Neural cell (in vitro differentiated cells): ENCODE data around the gene MYRF. TPM values are rescaled to one million over a fixed set of nuclear protein-coding genes. Genes with fewer than 3 reads are reported as not detected.

ENCODE experiments used
- H2AFZ ChIP-seq: fragments of 200-600, 300-800 bp; sonication (generic), shearing (Covaris generic); 2 replicates; pipeline ENCODE4 v1.6.0; 2014; ENCODE audit warnings: low read depth, mild to moderate bottlenecking, antibody characterized with exemption, low read length, moderate library complexity
- H3F3A ChIP-seq: fragments of 200-600 bp; shearing (Covaris generic); 2 replicates; pipeline ENCODE4 v1.6.1; 2016; ENCODE audit warnings: mild to moderate bottlenecking, moderate library complexity, mixed read lengths, antibody characterized with exemption, low read length; ENCODE audit not compliant: insufficient read depth, poor library complexity, severe bottlenecking
- H3K27ac ChIP-seq: fragments of 200-600, 300-800 bp; sonication (generic), shearing (Covaris generic); 2 replicates; pipeline ENCODE4 v1.5.1; 2014; ENCODE audit warnings: mild to moderate bottlenecking, low read length, moderate library complexity
- H3K27me3 ChIP-seq: fragments of 300-800, 200-600 bp; sonication (generic), shearing (Covaris generic); 2 replicates; pipeline ENCODE4 v1.6.0; 2014; ENCODE audit warnings: mild to moderate bottlenecking, low read depth, low read length, moderate library complexity; ENCODE audit not compliant: insufficient read depth
- H3K36me3 ChIP-seq: fragments of 300-800, 200-600 bp; sonication (generic), shearing (Covaris generic); 2 replicates; pipeline ENCODE4 v1.5.1; 2014; ENCODE audit warnings: mild to moderate bottlenecking, antibody characterized with exemption, low read length, moderate library complexity; ENCODE audit not compliant: insufficient read depth
- H3K4me2 ChIP-seq: fragments of 300-800, 200-600 bp; sonication (generic), shearing (Covaris generic); 2 replicates; pipeline ENCODE4 v1.6.0; 2014; ENCODE audit warnings: mild to moderate bottlenecking, low read length
- H3K4me3 ChIP-seq: fragments of 300-800, 200-600 bp; sonication (generic), shearing (Covaris generic); 2 replicates; pipeline ENCODE4 v1.5.1; 2014; ENCODE audit warnings: mild to moderate bottlenecking, low read length, moderate library complexity
- H3K79me2 ChIP-seq: fragments of 200-600 bp; shearing (Covaris generic); replicated peaks from 2 replicates; pipeline ENCODE4 v1.6.0; 2014; ENCODE audit warnings: mild to moderate bottlenecking, low read length, moderate library complexity; ENCODE audit not compliant: insufficient read depth
- H3K9ac ChIP-seq: fragments of 300-800, 200-600 bp; sonication (generic), shearing (Covaris generic); 2 replicates; pipeline ENCODE4 v1.6.1; 2016; ENCODE audit warnings: mild to moderate bottlenecking, low read length, mixed read lengths
- H3K9me2 ChIP-seq: fragments of 200-600 bp; shearing (Covaris generic); 2 replicates; pipeline ENCODE4 v1.6.1; 2016; ENCODE audit warnings: mild to moderate bottlenecking, low read length, mixed read lengths; ENCODE audit not compliant: insufficient read depth
- H3K9me3 ChIP-seq: fragments of 200-600, 300-800 bp; sonication (generic), shearing (Covaris generic); 2 replicates; pipeline ENCODE4 v1.6.1; 2016; ENCODE audit warnings: mild to moderate bottlenecking, mixed run types, low read length, moderate library complexity, mixed read lengths
- H4K20me1 ChIP-seq: fragments of 200-600 bp; shearing (Covaris generic); 2 replicates; pipeline ENCODE4 v1.6.1; 2016; ENCODE audit warnings: mild to moderate bottlenecking, mixed run types; ENCODE audit not compliant: insufficient read depth
- CTCF ChIP-seq: fragments of 450-650 bp; IDR thresholded peaks from 2 replicates; pipeline ENCODE4 v1.5.1; 2014; ENCODE audit warnings: antibody characterized with exemption, mild to moderate bottlenecking, moderate library complexity; ENCODE audit not compliant: poor library complexity, severe bottlenecking
- EP300 ChIP-seq: fragments of 450-650 bp; conservative IDR thresholded peaks from 2 replicates; pipeline ENCODE4 v1.6.1; 2014; ENCODE audit warnings: antibody characterized with exemption, mild to moderate bottlenecking, moderate library complexity; ENCODE audit not compliant: poor library complexity, severe bottlenecking
- EZH2 ChIP-seq: fragments of 200-600, 300-800 bp; shearing (Covaris generic), sonication (generic); IDR thresholded peaks from 2 replicates; pipeline ENCODE4 v1.6.1; 2014; ENCODE audit warnings: antibody characterized with exemption, low read length, borderline replicate concordance, mild to moderate bottlenecking; ENCODE audit not compliant: insufficient read depth, poor library complexity, severe bottlenecking
- MXI1 ChIP-seq: fragments of 450-650 bp; conservative IDR thresholded peaks from 2 replicates; pipeline ENCODE4 v1.6.1; 2014; ENCODE audit warnings: antibody characterized with exemption, mild to moderate bottlenecking; ENCODE audit not compliant: poor library complexity, severe bottlenecking
- POLR2AphosphoS5 ChIP-seq: IDR thresholded peaks from 2 replicates; pipeline ENCODE4 v1.6.1; 2012
- RAD21 ChIP-seq: fragments of 450-650 bp; conservative IDR thresholded peaks from 2 replicates; pipeline ENCODE4 v1.6.1; 2014; ENCODE audit warnings: antibody characterized with exemption, mild to moderate bottlenecking, moderate library complexity
- SMC3 ChIP-seq: fragments of 450-650 bp; conservative IDR thresholded peaks from 2 replicates; pipeline ENCODE4 v1.6.1; 2014; ENCODE audit warnings: antibody characterized with exemption, mild to moderate bottlenecking, moderate library complexity; ENCODE audit not compliant: poor library complexity
- TAF1 ChIP-seq: IDR thresholded peaks from 2 replicates; pipeline ENCODE4 v1.6.1; 2012; ENCODE audit warnings: low read depth
- polyA plus RNA-seq: library from polyadenylated mRNA; depleted of rRNA; stranded (reverse); fragments of >200 nt; gene quantifications from 2 replicates; pipeline ENCODE4 v1.2.3, GENCODE V29; 2014
- TF ChIP-seq, protein P1 (sequence below): IDR thresholded peaks from 2 replicates; pipeline ENCODE4 v1.6.1; 2012; ENCODE audit warnings: borderline replicate concordance

The MYRF gene
- polyA plus RNA-seq, 1 donor from 2014 or later = 0.16 TPM

GRCh38 chr11:61762798-61763197 is 10.4 kb downstream of the MYRF start:
- Histone ChIP-seq H3K36me3 (no peaks in the 10 kb centered on the region), H3K9ac (no peak overlapping the region), H3K27me3 (no peaks in the 10 kb centered on the region), H3K79me2 (no peaks in the 10 kb centered on the region), H2AFZ (no peak overlapping the region), H3K4me2 (no peak overlapping the region), H3F3A (no peaks in the 10 kb centered on the region), H3K27ac (no peak overlapping the region), H3K9me3 (no peaks in the 10 kb centered on the region), H4K20me1 (no peaks in the 10 kb centered on the region), H3K9me2 (no peaks in the 10 kb centered on the region), H3K4me3 (no peak overlapping the region)
- TF ChIP-seq EZH2 (no peak), MXI1 (no peak), TAF1 (no peak), RAD21 (no peak), POLR2AphosphoS5 (no peak), CTCF (no peak), SMC3 (no peak), EP300 (no peak)
- TF ChIP-seq, protein P1, sequence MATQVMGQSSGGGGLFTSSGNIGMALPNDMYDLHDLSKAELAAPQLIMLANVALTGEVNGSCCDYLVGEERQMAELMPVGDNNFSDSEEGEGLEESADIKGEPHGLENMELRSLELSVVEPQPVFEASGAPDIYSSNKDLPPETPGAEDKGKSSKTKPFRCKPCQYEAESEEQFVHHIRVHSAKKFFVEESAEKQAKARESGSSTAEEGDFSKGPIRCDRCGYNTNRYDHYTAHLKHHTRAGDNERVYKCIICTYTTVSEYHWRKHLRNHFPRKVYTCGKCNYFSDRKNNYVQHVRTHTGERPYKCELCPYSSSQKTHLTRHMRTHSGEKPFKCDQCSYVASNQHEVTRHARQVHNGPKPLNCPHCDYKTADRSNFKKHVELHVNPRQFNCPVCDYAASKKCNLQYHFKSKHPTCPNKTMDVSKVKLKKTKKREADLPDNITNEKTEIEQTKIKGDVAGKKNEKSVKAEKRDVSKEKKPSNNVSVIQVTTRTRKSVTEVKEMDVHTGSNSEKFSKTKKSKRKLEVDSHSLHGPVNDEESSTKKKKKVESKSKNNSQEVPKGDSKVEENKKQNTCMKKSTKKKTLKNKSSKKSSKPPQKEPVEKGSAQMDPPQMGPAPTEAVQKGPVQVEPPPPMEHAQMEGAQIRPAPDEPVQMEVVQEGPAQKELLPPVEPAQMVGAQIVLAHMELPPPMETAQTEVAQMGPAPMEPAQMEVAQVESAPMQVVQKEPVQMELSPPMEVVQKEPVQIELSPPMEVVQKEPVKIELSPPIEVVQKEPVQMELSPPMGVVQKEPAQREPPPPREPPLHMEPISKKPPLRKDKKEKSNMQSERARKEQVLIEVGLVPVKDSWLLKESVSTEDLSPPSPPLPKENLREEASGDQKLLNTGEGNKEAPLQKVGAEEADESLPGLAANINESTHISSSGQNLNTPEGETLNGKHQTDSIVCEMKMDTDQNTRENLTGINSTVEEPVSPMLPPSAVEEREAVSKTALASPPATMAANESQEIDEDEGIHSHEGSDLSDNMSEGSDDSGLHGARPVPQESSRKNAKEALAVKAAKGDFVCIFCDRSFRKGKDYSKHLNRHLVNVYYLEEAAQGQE = no peak

- no peak overlapping the region for H3K27ac ChIP-seq
- no peaks in the 10 kb centered on the region for H3K9me2 ChIP-seq
- TF ChIP-seq EP300 (no peak), CTCF (no peak), TAF1 (no peak), POLR2AphosphoS5 (no peak), RAD21 (no peak), SMC3 (no peak), EZH2 (no peak), MXI1 (no peak)
- TF ChIP-seq, protein P1 = no peak
- H3K79me2 ChIP-seq = no peaks in the 10 kb centered on the region
- H4K20me1 ChIP-seq = no peaks in the 10 kb centered on the region
- H3K36me3 ChIP-seq = no peaks in the 10 kb centered on the region
- no peaks in the 10 kb centered on the region for H3K9me3 ChIP-seq
- H3K4me2 ChIP-seq = no peak overlapping the region
- no peak overlapping the region for H3K9ac ChIP-seq
- no peaks in the 10 kb centered on the region for H3F3A ChIP-seq
- H3K27me3 ChIP-seq = no peaks in the 10 kb centered on the region
- H3K4me3 ChIP-seq = no peak overlapping the region
- no peak overlapping the region for H2AFZ ChIP-seq
Measured at GRCh38 chr11:61763930-61764605, 11.6 kb downstream of the MYRF start.
